NCI-H446 treated with DMSO at 0.1 percent for 48 hours (cell line): Measurements from ENCODE around the gene CSHL1.
"Not testable (repeated sequence)": the region's sequence is repeated elsewhere in the genome, so short reads cannot be mapped to it uniquely, and the experiment has no call there.

Source experiments
- DNase-seq: peaks from one replicate; lab custom pipeline; 2025; lab: John Stamatoyannopoulos, UW

The CSHL1 gene

DNA sequence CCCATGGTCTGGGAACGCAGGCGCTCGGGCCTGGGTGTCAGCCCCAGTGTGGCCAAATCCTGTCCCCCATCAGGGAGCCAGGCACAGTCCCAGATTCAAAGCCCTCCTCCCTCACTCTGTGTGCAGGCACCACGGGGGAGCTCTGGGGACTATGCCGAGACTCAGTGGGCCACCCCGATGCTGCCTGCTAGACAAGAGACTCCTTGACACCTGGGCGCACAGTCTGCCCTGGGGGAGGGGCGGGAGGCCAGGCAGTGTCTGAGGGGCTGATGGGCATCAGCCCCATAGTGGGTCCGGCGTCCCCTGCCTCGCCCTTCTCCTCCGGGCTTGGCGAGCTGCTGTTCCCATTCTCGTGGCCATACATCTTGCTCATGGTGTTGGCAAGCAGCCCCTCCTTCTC, 29.5 kb upstream of the CSHL1 start:
- DNase-seq = no peak

DNA sequence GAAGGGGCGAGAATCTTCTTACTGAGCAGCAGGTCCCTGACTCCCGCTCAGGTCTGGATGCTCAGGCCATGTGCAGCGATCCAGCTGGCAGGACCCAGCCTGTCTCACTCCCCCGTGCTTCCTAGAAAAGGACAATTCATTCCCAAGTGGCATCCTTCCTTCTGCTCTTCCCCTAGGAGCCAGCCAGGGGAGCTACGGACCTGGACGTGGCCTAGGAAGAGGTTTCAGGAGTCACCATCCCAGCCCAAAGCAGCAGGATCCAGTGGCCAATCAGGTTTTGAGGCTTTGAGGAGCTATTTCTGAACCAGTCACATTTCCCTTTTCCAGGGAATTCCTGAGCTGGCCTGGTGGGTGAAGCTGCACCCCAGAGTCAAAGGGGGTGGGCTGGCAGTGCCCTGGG, 28.8 kb upstream of the CSHL1 start:
- no peak for DNase-seq

DNA sequence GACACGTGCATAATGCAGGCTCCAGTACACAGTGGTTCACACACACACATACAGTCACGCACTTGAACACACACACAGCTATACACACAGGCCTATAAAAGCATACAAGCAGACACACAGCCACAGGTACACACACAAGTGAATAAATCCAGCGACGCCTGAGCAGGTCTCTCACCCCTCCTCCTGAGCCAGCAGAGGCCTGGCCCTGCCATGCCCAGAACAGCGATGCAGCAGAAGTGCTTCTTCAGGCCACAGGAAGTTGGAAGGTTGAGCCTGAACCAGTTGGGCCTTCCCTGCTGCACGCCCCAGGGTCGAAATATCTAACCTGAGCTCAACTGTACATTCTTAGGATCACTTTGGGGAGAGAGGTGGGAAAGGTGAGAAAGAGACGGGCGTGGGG, 28.3 kb upstream of the CSHL1 start:
- no peak for DNase-seq

DNA sequence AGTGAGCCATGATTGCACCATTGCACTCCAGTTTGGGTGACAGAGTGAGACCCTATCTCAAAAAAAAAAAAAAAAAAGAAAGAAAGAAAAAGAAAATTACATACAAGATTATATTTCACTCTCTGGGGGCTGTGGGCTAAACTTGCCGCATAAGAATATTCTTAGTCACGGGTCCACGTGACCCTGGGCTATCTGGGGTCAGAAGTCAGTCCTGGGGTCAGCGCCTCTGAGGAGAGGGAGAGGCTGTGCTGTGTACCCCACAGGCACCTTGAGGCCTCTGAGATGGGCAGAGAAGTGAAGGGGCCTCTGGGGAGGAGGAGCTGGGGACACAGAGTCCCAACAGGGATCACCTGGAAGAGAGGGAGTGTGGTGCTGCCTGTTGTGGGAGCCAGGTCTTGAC, 26.9 kb upstream of the CSHL1 start:
- no peak for DNase-seq

DNA sequence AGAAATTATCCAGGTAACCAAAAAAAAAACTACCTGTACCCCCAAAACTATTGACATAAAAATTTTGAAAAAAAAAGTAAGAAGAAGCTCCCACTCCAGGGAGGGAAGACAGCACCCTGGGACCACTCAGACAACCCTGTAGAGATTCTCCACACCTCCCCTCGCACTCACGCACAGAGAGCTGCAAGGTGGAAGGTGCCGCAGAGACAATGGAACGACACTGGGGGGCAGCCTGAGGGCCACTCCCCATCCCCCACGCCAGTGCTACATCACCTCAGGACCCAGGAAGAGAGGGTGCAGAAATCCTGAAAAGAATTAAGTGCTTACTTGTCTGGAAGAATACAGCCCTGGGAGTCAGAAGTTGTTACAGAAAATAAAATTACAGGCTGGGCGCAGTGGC, 26.3 kb upstream of the CSHL1 start:
- no peak for DNase-seq

DNA sequence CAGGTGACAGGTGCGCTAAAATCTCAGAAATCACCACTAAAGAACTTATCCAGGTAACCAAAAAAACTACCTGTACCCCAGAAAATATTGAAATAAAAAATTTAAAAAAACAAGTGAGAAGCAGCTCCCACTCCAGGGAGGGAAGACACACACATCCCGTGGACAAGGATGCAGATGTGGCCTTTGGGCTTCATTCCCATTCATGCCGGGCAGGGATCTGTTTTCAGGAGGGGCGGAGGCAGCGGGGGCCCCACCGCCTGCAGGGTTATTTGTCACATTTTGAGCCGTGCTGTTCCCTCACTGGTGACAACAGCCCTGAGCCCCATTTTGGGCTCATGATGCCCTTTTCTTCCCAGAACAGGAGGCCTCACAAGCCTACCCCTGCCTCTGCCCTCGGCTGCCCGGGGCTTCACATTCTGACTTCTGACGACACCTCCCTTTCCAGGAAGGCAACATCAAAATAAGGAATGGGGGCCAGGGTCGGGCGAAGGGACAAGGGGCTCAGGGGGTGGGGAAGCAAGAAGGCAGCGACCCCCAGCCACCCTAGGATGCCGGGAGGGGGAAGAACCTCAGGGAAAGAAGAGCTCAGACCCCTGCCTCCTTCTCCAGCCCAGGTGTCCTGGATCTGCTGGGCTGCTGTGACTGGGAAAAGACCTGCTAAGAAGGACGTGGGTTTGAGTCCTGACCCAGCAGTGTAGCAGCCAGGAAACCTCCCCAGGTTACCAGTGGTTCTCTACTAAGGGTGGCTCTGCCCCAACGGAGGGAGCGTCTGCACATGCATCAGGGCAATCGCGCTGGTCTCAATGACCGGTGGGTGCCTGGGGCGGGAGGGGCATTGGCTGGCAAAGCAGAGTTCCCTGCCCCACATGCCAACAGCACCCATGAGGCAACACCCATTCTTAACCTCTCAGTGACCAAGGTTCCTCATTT, 23.4 kb upstream of the CSHL1 start:
- DNase-seq = no peak

DNA sequence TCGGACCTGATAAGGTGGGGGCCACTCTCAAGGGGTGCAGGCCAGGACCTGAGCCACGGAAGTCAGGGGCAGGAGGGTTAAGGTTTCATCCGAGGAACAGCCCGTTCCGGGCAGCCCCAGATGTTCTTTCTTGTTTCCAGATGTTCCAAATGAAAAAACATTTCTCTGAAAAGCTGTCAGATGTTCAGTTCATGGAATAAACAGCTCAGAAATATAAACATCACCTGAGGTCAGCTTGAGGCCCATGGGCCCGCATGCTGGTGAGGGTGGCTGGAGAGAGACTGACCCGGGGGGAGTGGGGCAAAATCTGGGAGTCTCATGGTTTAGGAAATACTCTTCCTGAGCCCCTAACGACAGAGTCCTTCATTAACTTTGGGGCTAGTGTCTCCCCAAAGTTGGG, 22.5 kb upstream of the CSHL1 start:
- no peak for DNase-seq

DNA sequence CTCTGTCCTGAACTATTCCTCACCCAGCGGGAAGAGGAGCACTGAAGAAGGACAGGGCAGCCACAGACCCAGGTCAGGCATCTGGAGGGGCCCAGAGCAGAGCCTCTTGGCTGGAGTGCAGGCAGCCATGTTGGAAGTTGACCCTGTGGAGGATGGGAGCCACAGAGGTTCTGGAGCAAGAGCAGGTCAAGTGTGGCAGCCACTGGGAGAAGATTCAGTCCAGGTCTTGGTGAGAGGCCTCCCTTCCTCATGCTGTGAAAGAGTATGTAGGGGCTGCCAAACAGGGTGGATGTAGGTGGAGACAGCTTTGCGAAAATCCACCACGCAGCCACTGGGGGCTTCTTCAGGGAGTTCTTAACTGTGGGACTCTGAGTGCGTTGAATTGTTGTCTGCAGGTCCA, 21.7 kb upstream of the CSHL1 start:
- DNase-seq = no peak

DNA sequence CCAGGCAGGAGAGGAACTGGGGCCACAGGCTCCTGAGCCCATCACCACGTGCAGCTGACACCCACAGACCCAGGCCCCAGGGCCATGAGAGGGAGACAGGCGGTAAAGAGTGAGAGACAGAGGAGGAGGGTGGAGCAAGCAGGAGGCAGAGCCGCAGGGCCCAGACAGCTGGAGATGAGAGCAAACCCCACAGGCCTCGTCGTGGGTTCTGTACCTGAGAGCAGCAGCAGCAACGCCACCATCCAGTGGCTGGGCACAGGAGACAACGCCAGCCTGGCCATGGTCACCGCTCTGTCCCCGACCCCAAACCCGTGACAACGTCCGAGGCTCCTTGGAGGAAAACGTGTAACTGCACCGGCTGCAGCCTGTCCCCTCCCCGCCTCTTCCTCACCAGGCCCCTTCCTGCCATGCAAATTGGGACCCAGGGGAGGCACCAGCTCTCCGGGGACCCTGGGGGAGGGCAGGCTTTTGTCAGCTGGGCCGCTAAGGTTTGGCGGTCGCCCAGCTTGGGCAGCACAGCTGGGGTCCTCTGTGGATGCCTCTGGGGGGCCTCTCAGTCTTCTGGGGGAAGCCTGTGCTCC, 21.0 kb upstream of the CSHL1 start, which contains the start of gene CD79B:
CD79B (minus strand) TSS at position 351 of the 581 bp plus-strand sequence; CDS start at position 281, 70 bp downstream.
- DNase-seq = no peak

DNA sequence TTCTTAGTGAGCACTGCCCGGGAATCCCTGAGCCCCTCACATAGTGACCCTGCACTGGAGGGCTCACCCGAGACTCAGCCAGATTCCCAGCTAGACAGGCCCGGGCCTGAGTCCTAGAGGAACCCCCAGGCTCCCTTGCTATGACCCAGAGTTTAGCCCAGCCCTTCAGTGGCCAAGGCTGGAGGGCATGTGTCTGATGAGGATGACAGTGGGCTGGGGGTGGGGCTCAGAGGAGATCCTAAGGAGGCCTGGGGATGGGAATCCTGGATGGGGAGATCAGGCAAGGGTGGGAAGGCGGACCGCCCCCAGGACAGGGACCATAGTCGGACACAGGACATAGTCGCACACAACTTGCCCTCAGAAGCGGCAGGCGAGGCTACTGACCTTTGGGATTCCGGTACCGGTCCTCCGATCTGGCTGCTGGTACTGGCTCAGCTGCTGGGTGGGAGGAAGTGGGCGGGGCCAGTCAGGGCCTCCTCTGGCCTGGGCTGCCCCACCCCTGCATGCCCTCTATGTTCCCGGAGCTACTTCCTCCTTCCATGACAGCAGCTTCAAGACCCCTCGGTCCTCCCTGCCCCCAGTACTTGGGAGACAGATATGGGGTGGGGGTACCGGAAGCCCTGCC, 20.0 kb upstream of the CSHL1 start:
- no peak for DNase-seq

DNA sequence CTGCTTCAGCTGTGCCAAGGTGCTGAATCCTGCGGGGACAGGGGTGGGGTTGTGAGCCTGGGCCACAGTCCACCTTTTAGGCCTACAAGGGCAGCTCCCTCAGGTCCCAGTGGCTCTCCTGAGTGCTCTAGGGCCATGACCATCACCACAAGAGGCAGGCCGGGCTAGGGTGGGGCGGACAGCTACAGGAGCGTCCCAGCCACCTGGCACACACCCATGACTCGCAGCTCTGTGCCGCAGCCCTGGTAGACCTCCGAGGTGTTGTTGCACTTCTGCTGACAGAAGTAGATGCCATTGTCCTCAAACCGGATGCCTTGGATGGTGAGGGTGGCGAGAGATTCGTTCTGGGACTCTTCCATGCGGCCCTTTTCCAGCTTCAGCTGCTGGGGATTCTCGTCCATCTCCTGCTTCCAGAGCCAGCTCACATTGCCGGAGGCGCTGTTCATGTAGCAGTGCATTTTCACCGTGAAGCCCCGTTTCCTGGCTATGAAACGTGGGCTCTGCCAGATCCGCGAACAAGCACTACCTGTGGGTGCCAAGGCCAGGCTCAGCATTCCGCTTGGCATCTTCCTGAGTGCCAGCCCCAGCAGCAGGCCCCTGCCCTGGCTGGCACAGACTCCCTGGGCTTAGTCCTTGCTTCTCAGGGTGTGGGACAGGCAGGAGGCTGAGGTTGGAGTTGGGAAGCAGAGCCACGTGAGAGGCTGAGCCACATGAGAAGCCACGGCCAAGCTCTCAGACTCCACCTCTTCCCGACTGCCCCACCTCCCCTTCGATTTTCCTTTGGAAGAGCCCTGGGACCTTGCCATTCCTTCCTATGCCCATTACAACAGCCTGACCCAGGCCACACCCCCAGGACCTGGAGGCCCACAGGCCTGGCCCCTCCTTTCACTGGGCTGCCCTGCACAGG, 19.1 kb upstream of the CSHL1 start:
- no peak for DNase-seq

DNA sequence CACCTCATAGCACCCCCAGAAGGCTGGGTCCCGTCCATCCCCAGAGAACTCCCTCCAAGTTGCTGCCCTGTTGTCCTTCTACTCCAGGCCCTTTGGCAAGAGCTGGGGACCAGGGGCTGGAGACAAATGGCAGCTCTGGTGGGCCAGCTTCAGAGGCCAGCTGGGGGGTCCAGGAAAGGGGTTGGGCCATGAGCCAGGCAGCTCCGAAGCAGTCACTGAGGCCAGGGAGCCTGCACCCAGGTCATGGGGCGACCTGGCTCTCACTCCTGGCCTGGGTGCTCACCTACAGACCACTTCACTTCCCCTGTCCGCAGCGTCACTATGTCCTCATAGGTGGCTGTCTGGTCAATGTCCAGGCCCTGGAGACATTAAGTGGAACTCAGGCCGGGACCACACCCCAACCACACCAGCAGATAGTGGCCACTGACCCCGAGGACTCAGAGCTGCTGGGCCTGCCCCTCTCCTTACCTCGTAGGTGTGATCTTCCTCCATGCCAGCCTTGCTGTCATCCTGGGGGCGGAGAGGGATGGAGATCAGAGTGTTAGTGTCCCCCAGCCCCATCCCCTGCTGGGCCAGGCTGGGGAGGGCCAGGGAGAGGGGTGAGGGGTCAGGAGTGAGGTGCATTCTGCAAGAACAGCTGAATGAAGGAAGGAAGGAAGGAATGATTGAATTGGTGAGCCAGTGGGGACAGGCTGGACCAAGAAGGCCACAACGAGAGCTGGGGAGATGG, 18.1 kb upstream of the CSHL1 start:
- DNase-seq = no peak

DNA sequence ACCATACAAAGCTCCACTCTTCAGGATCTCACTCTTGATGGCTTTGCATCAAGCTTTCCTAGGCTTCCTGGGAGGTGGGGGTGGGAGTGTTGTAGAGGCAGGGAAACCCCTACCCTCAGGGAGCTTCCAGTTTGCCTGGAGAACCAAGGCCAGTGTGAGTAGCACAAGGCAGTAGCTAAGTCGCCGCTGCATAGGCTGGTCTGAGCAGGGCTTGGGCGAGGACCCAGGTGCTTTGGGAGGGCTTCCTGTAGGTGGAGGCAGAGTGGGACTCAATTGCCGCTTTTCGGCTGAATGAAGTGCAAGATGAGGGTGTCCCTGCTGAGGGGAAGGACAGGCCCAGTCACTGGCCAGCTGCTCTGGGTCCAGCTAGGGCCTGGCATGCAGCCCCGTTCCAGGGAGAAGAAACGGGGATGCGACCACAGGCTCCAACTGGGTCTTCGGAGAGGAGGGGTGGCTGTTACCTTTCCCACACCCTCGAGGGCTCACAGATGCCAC, 17.2 kb upstream of the CSHL1 start:
- DNase-seq = no peak

DNA sequence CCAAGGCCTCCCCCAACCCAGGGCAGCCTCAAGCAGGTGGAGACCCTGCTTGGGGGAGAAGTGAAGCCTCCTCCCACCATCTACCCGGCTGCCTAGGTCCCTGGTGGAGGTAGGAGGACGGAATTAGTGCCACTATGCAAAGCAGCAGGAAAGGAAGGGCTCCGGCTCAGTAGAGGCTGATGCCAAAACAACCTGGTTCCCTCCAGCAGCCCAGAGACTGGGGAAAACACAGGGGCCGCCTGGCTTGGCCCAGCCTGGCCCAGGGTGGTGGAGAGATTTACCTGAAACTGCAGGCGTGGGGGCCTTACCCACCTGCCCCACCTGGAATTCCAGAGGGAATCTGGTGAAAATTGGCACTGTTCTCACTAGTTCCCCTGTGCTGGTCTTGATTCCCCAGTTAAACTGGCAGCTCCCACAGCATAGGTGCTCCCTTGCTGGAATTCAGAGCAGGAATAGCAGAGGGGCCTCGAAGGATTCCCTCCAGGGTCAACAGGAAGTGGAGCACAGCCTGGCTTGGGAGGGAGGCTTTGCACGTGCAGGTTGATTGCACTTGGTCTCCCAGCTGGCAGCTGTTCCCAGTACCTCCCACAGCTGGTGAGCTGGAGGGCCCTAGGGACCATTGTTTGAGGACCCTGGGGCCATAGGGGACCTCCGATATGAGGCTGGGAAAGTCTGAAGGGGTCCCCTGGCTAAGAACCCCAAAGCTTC, 16.6 kb upstream of the CSHL1 start:
- no peak for DNase-seq

DNA sequence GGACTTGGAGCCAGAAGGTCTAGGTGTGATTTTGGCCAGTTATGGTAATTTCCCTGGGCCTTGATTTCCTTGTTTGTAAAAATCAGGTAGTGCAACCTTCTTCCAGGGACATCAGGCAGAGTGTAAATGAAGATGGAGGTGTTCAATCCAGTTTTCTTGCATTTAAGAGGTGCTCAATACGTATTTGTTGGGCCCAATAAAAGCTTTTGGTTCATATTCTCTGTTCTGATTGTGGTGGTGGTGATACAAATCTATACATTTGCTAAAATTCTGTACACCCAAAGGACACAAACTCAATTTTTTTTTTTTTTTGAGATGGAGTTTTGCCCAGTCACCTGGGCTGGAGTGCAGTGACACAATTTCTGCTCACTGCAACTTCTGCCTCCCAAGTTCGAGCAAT, 15.1 kb upstream of the CSHL1 start:
- no peak for DNase-seq

DNA sequence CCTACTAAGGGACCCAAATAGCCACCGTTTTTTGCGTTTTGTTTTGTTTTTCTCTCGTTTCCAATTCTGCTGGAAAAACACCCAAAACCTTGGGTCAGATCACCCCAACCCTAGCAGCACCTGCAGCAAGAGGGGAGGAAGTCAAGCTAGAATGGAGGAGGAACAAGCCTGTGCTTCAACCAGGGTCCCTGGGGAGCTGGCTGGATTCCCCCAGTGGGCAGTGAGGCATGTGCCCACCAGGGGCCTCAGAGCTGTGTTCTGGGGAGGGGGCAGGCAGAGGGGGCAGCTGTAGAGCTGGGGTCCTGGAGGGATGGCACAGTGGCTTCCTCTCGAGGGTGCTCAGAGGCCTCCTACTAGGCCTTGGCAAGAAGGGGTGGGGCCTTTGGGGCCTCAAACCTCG, 14.6 kb upstream of the CSHL1 start:
- no peak for DNase-seq

DNA sequence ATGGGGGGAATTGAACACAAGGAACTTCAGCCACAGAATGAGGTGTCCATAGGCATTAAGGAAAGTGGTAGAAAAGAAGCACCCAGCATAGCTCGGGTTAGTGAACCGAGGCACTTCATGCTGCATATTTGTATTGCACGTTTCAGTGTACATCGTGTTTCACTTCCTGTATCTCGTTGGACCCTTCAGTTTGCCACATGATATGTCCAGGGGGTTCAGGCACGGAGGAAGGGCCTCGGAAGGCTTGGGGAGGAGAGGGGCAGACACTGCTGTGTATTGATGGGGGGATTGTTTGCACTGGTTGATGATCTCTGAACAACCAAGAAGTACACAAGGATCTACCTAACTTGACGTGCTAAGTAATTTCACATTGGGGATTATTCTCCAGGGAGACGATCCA, 11.3 kb upstream of the CSHL1 start:
- DNase-seq = not testable (repeated sequence)

DNA sequence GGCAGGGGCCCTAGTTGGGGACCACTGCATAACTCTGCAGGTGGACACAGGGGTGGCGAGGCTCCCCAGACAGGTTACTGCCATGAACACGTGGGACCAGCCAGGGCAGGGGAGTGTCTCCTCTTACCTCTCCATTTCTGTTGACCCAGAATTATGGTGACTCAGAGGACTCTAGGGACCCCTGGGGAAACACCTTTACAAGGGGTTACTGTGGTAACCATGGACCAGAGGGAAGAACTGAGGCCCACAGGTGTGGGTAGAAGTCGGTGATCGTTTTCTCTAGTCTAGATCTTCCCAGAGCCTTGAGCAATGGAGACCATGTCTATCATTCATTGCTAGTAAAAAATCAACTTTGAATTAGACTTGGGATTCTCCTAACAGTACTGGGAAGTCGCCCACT, 9.7 kb upstream of the CSHL1 start:
- DNase-seq = not testable (repeated sequence)

DNA sequence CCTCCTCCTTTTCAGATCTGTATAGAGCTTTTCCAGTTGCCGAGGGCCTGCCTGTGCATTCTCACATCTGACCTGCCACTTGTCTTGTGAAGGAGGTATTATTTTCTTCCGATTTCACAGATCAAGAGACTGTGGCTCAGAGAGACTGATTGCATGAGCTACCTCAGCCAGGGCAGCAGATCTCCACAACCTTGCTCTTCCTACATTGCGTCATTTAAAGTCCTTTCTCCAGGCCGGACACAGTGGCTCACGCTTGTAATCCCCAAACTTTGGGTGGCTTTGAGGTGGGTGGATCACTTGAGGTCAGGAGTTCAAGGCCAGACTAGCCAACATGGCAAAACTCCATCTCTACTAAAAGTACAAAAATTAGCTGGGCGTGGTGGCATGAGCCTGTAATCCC, 9.0 kb upstream of the CSHL1 start:
- not testable (repeated sequence) for DNase-seq

DNA sequence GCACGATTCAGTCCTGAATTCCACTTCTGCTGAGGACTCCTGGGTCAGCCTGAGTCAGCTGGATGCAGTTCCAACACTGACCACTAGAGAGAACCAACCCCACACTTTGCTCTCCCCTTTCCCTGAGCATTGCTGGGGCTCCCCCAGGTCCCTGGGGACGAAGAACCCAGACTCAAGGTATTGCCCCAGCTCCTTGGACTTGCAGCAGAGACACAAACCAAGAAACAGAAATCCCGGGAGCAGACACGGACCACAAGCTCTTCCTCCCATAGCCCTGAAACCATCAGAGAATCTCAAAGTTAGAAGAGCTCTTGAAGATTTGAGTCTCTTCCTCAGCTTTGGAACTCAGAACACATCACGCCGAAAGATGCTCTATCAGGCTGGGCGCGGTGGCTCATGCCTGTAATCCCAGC, 8.3 kb upstream of the CSHL1 start:
- DNase-seq = no peak
